ENCODE data around the gene ZSCAN25.
A peak's percentile ranks its signal among the peaks of the same experiment; 100 is the strongest.
"Not testable (repeated sequence)": the region's sequence is repeated elsewhere in the genome, so short reads cannot be mapped to it uniquely, and the experiment has no call there.

ZSCAN25 gene

DNA sequence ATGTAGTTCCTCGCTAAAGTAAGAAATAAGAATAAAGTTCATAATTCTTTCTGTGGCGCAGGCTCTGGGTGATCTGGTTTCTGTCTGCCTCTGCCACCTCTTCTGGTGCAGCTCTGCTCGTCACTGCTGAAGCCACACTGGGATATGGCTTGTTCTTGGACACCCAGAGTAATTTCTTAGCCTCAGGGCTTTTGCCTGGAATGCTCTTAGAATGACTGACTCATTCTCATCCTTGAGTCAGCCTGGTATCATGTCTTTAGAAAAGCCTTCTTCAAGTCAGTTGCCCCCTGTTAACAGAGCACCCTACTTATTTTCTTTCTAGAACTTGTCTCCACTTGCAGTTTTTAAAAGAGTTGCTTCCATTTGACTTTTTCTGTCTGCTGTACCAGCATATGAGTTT lies 2.0 kb downstream of the ZSCAN25 start:
- DNase-seq, result no peak

DNA sequence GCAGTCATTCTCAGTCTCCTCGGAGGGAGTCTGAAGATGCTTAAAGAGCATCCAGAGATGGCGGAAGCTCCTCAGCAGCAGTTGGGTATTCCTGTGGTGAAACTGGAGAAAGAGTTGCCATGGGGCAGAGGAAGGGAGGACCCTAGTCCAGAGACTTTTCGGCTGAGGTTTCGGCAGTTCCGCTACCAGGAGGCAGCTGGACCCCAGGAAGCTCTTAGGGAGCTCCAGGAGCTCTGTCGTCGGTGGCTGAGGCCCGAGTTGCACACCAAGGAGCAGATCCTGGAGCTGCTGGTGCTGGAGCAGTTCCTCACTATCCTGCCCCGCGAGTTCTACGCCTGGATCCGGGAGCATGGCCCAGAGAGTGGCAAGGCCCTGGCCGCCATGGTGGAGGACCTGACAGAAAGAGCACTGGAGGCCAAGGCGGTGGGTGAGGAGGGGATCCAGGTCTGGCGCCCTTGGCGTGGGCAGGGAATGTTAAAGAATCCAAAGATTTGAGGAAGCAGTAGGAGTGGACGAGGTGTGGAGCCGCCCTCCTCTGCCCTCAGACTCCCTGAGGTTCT lies 2.9 kb downstream of the ZSCAN25 start:
- no peak for DNase-seq

DNA sequence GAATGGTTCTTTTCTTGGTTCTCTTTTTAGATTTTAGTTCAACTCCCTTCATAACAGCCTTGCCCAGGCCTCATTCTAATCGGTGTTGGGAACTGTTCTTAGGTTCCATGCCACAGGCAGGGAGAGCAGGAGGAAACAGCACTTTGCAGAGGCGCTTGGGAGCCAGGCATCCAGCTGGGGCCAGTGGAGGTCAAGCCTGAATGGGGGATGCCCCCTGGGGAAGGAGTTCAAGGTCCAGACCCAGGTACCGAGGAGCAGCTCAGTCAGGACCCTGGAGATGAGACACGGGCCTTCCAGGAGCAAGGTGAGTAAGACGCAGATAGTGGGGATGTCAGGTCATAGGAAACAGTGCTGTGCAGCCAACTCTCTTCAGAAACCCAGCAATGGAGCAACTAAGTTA lies 4.5 kb downstream of the ZSCAN25 start:
- DNase-seq, result no peak

DNA sequence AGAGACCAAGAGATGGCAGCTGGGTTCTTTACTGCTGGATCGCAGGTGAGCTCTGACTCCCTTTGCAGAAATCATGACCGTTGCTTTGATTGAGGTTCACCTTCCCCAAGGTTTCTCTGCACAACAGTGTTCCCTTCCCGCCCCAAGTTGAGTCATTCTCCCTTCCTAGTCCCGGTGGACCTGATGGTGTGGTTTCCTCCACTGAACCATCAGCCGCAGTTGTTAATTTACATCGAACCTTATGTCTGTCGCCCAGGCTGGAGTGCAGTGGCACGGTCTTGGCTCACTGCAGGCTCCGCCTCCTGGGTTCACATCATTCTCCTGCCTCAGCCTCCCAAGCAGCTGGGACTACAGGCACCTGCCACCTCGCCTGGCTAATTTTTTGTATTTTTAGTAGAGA lies 5.8 kb downstream of the ZSCAN25 start:
- DNase-seq, result no peak

DNA sequence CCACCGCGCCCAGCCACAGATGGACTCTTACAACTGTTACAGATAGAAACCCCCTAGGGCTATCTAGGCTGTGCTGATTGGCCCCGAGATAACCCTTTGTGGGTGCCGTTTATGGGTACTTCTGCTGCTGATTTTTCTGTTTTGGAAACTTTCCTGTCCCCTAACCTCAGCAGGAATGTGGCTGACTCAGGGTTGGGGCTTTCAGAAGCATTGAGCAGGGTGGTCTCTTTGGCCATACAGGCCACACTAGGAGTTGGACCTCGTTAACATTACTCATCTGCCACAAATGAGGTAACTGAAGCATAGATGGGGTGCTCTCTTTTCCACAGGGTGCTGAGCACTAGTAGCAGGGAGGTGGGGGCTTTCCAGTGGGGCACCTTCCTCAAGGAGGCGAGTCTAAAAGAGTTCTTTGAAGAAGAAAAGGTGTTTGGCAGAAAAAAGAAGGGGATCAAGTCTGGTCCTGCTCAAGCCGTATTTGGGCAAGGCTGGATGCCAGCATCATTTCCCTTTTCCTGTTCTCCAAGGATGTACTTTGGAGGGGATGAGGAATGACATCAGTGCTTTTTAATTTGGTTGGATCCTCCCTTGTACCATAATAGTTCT lies 6.4 kb downstream of the ZSCAN25 start:
- no peak for DNase-seq

DNA sequence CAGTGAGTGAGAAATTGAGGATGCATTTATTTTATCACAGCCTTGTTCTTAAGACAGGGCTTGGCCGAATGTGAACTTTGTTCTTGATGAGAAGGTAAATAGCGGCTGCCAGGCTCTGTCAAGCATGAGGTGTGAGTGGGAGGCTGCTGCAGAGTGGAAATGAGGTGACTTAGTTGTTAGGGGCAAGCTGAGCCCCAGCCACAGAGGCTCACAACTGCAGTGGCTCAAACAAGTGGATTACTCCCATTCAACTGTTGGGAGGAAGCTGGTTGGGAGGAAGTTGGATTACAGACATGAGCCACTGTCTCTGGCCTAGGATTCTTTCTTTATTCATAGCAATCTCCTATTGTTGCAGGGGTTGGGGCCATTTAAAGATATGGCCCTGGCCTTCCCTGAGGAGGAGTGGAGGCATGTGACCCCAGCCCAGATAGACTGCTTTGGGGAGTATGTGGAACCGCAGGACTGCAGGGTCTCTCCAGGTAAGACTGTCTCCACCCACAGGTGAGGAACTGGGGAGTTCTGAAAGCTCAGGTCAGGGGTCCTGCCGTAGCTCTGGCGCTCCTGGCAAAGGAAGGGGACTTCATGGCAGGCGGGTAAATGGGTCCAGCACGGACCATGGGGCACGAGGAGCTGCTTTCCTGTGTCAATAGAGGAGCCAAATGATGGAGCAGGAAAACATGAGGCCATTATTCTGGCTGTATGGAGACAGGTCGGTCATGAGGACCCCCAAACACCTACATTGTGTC lies 7.1 kb downstream of the ZSCAN25 start:
- DNase-seq, result no peak

DNA sequence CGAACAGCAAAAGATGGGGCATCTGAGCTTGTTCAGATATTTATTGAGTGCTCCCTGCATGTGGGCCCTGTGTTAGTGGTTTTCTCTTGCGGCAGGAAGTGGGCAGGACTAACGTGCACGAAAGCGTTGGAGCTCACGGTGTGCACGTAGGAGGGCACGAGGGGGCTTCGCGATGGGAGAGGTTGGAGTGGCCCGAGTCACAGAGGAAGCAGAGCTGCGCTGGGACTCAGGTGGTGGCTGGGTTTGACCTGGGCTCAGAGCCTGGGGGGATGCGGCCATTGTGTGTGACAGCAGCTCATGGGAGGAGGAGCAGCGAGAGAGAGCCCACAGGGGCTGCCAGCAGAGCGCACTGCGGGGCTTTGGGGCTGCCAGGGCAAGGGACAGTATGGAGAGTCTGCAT lies 7.7 kb downstream of the ZSCAN25 start:
- no peak for DNase-seq

DNA sequence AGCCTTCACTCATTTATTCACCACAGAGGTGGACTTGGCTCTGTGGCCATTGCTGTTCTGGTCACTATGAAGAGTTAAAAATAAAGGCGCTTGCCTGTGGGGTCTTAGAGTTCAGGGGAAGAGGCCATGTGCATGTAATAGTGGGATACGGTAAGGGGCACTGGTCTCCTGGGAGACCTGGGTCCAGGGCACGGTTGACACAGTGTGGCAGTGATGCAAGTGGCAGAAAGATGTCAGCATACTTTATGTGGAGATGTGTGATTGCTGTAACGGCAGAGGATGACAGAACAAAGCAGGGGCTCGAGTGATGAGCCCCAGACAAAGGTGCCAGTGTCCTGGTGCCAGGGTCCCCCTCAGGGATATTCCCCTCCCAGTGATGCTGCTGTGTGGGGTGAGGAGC lies 8.6 kb downstream of the ZSCAN25 start:
- no peak for DNase-seq

DNA sequence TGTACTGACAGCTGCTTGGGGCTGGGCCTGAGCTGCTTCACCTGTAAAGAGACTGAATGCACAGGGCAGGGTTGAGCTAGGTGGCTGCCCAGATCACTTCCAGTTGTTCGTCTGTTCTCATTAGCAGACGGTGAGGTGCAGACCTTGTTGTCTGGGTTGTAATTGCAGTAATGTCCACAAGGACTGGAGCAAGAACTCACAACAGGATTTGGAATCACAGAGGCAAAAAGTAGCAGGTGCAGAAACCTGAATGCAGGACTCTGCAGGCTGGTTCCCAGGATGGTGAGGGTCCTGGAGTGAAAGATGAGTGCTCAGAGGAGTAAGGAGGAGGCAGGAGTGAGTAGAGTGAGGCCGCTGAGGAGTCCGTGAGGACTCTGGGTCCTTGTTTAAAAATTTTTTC lies 9.2 kb downstream of the ZSCAN25 start:
- no peak for DNase-seq

DNA sequence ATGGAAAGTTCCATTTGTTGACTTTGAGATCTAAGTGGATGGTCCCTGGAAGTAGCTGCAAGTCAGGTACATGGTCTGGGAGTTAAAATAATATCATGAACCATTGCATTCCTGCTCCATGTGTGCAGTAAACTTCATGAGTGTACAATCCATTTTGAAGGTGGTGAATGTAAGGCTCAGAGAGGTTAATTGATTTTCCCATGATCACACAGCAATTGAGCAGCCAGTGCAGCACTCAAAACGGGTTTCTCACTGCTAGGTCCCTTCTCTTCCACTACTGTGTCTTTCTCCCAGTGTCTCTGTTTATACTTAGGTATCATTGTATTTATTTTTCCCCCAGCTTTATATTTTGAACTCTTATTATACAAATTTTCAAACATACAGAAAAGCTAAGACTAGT lies 9.9 kb downstream of the ZSCAN25 start:
- no peak for DNase-seq

DNA sequence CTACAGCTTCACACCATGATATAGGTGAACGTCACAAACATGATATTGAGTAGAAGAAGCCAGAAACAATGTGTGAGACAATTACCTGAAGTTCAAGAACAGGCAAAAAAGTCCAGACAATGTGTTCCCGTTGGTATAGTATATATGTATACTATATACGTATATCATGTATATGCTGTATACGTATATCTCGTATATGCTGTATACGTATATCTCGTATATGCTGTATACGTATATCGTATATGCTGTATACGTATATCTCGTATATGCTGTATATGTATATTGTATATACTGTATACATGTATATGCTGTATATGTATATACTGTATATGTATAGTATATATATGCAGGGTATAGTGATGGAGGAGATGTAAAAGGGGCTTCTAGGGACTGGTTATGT lies 10.8 kb downstream of the ZSCAN25 start:
- DNase-seq, result no peak

DNA sequence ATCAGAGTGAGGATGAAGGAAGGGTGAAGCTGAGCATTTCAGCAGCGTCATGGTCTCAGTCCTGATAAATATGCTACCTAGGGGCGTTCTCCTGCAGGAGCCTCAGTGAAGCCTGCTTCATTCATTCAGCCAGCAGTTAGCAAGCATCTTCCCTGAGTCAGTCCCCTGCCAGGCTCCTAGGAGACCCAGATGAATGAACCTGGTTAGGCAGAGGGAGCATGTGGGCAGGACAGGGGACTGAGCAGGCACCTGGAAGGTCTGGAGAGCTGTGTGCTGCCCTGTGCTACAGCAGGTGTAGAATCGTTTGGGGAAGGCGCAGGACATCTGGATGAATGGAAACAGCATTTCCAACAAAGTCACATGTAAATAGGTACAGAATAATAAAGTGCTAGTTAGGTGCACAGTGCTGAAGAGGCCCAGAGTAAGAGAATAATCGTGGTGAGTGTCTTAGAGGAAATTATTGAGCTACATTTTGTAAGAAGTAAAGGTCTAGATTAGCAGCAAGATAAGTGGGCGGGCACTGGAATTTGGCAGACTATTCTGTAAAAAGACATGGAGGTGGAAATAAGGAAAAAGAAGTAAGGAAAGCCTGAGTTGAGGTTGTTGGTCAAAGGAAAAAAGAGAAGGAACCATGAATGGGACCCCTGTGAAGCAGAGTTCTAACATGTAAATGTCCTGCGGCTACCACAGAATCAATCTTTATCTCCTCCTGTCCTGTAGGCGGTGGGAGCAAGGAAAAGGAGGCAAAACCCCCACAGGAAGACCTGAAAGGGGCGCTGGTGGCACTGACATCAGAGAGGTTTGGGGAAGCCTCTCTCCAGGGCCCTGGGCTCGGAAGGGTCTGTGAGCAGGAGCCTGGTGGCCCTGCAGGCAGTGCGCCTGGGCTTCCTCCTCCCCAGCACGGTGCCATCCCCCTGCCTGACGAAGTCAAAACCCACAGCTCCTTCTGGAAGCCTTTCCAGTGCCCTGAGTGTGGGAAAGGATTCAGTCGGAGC lies 12.0 kb downstream of the ZSCAN25 start:
- no peak for DNase-seq

DNA sequence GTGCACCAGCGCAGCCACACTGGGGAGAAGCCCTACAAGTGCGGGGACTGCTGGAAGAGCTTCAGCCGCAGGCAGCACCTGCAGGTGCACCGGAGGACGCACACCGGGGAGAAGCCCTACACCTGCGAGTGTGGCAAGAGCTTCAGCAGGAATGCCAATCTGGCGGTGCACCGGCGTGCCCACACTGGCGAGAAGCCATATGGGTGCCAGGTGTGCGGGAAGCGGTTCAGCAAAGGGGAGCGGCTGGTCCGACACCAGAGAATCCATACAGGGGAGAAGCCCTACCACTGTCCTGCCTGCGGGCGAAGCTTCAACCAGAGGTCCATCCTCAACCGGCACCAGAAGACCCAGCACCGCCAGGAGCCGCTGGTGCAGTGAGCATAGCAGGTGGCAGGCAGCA lies 12.9 kb downstream of the ZSCAN25 start:
- no peak for DNase-seq

DNA sequence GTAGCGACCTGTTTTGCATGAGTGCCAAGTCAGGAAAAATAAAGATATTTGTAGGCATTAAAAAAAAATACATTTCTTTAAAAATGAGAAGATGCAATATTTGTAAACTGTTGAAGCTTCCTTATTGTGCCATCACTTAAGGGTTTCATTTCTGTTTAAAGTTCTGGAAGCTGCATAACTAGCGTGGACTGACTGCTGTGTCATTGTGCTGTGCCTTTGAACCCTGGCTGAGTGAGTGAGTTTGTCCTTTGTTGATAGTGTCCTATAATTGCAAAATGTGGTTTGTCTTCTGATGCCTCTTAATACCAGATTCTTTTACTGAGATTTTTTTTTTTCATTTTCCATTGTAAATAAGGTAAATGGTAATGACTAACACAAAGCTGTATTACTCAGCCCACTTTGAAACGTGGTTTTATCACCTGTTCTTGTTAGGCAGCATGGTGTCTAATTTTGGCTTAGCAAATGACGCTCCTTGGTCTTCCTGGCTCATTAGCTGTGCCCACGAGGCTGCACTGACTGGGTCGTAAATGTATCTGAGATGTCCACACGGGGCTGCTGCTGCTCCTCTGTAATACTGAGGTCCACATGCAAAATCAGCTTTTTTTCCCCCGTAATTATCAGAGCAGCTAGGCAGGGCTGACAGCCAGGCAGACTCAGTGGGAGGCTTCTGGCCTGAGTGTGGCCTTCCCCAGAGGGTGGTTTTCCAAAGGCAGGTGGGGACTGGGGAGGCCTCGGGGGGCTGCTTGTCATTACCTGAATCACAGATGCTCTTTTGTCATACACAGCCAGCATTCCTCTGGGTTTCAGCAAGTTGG lies 14.8 kb downstream of the ZSCAN25 start:
- peak; percentile 80 for DNase-seq

DNA sequence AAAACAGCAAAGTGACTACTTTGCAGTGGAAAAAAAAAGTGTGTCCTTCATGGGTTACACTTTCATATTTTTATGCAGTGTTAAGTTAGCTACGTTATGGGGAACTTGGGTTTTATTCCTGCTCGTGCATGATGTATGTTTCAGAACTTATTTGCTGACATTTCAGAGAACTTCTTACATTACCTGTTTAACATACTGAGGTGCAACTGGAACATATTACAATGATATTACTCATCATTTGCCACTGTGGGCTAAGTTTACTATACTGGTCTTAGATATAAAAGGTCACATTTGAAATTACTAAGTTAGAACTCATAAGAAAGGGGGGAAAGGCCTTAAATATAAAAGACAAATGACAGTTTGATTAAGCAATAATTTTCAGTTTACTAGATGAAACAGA lies 20.7 kb downstream of the ZSCAN25 start:
- not testable (repeated sequence) for DNase-seq

DNA sequence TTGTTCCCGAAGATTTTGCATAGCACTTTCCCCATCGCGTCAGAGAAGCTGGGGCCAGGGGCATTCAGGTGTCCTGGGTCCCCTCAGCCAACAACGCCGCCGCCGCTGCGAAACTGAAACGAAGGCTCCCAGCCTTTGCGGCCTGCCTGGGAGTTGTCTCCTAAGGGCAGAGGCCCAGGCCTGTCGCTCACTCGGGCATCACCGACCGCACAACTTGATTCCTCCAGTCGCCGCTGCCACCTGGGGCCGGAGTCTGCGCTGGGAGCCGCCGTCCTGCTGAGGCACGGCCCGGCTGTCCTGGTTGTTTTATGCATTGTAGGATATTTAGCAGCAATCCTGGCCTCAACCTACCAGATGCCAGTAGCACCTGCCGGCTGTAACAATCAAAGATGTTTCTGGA lies 22.0 kb downstream of the ZSCAN25 start:
- no peak for DNase-seq

DNA sequence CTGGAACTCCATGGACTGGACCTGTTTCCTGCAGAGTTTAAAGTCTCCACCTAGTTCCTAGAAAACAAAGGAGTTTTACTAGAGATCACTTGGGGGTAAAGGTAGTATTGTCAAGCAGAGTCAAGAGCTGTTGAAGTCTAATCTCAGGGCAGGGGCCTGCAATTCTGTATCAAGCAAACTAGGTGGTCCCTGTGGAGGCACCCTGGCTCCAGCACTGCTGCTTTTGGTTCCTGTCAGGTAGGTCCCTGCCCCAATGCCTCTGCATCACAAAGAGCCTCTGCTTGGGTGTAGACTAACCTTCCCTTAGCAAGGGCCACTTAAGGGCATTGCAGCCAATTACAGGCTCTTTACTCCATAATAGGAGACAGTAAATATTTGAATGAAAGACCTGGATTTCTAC lies 22.5 kb downstream of the ZSCAN25 start:
- DNase-seq, result no peak

DNA sequence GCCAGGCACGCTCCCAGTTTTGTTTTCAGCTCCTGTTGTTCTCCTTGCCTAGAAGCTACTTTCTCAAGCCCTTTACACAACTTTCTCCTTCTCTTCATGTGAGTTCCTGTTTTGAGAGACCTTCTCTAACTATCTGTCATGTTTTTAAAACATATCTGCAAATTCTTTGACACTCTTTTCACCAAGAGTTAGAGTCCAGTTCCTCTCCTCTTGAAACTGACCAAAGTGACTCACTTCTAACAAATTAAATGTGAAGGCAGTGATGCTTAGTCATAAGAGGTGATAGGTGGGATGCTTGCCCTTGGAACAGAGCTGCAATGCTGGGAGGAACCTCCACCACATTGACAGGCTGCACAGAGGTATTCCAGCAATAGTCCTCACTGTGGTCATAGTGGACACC lies 25.3 kb downstream of the ZSCAN25 start:
- peak; percentile 32 for DNase-seq

DNA sequence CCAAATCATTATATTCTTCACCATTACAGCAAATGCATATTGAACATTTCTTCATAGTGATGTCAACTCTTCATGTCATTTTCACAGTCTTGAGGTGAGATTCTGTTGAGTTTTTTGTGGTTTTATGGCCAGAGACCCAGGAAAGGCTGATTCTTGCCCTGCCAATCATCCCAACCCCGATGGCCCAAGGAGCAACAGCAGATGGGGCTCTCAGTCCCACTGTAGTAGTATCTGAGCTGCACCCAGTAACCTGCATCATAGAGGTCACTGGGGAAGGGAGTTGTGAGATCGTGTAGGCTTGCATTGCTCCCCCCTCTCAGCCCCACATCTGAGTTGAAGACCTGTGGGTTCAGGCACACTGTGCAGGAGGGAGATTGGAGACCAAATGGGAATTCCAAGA lies 26.7 kb downstream of the ZSCAN25 start:
- DNase-seq, result no peak

DNA sequence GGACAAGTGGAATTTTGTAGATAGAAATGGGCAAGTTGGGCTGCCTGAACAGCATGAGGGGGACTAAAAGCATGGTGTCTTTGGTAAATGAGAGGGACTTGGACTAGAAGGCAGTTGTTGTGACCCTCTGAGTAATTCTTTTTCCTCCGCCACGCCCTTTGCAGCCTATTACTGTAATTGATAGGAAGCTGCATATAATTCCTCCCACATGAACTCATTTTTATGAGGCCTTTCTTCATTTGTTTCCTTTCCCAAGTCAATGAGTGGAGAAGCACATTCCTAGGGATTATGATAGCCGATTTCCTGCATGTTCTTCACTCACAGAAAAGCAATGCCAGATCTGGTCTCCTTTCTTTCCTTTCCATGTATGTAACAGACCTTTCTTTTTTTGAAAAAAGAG lies 27.7 kb downstream of the ZSCAN25 start:
- DNase-seq, result no peak

DNA sequence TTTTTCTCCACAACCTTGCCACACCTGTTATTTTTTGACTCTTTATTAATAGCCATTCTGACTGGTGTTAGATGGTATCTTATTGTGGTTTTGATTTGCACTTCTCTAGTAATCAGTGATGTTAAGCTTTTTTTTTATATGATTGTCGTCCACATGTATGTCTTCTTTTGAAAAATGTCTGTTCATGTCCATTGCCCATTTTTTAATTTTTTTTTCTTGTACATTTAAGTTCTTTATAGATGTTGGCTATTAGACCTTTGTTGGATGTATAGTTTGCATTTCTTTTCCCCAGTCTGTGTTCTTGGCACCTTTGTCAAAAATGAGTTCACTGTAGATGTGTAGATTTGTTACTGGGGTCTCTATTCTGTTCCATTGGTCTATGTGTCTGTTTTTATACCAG lies 28.8 kb downstream of the ZSCAN25 start:
- DNase-seq, result no peak

DNA sequence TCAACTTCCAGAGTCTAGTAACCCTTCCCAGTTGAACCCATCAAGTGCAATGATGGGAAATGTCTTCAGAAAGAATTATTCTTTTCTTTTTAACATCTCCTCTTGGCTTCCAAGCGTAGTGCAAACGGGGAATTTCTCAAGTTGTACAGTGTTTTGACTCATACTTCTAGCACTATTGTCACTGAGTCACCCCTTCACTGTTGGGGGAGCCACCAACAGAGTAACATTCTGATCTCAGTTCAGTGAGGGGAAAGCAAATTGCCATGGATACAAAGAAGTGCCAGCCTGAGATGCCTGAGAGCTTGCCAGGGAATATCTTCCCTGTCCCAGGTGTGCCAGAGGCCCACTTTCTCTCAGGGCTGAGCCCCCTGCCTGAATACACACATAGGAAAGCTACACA lies 32.1 kb downstream of the ZSCAN25 start:
- DNase-seq, result no peak

DNA sequence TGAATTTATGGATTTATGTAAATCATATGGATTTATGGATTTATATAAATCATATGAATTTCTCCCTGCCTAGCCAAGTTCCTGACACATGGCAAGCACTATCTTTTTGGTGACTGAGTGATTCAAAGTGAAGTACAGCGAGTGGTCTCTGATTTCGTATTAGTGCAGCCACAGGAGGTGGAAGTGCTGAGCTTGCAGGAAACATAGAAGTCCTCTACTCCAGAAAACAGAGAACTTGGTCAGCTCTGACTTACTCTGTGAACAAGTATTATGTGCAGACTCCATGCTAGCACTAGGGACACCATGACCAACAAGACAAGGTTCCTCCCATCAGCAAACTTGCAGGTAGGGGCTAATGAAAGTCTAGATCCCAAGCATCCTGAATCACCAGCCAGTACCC lies 34.5 kb downstream of the ZSCAN25 start:
- DNase-seq, result no peak

Data from OCI-M1 (cell line).